ENCODE measurements around the gene NAPSA. TPM values are rescaled to one million over a fixed set of nuclear protein-coding genes. Genes with fewer than 3 reads are reported as not detected.
"Not testable (repeated sequence)": the region's sequence is repeated elsewhere in the genome, so short reads cannot be mapped to it uniquely, and the experiment has no call there.

Gene NAPSA
- total and polyA plus RNA-seq, 10 of the 15 experiments (the other 5 are each of a cell fraction or from before 2014, with no cell fraction given) = 6.7 to 45.4 (median 17.1) TPM

- WGBS (ENCODE audit: insufficient coverage, insufficient replicate concordance, low lambda C conversion rate, missing lambda C conversion rate) = 0% methylated on average over 8 of the region's 8 CpGs
- not testable (repeated sequence) for H3K9ac ChIP-seq (ENCODE audit: control insufficient read depth, insufficient read depth, low read length); H4K20me1 ChIP-seq (ENCODE audit: control insufficient read depth, insufficient read depth); H2AFZ ChIP-seq (ENCODE audit: control insufficient read depth, low read depth, low read length); H3K27me3 ChIP-seq (replicated peaks in 1 of 2; ENCODE audit: control insufficient read depth in 2 of 2, insufficient read depth in 2 of 2, low read length in 1 of 2); H3K9me3 ChIP-seq (replicated peaks; ENCODE audit: control insufficient read depth, insufficient read depth, low read length); H3K4me3 ChIP-seq; H3K36me3 ChIP-seq (ENCODE audit: control insufficient read depth in 2 of 2, insufficient read depth in 2 of 2, low read length in 1 of 2); BruUV-seq (replicated peaks)
- peak; percentile 53 for ATAC-seq
- in situ Hi-C loops (cut with MboI) (loop anchor here (25.0 kb wide), 1 partner anchor 1015 kb away; the partner anchor contains the start of genes CLDND2, ETFB and NKG7), intact Hi-C loops (cut with micrococcal nuclease; ENCODE audit: unreplicated experiment) (loop anchor here (5.0 kb wide), 1 partner anchor 85 kb away; the partner anchor contains the start of gene MYBPC2)
- Histone ChIP-seq H3K27ac (ENCODE audit: control insufficient read depth, insufficient read depth) (peak overlapping the region; percentile 84), H3K4me1 (ENCODE audit: control insufficient read depth, insufficient read depth, low read length) (peaks cover 45% of the 10 kb centered on the region), H3K4me2 (ENCODE audit: control insufficient read depth, insufficient read depth) (peak overlapping the region; percentile 79), H3K79me2 (ENCODE audit: control insufficient read depth, insufficient read depth, low read length) (peaks cover 17% of the 10 kb centered on the region)
- CTCF ChIA-PET = interaction anchor here (1.0 to 3.0 kb wide), 8 partner anchors 10 to 113 kb away, joined by 3 to 15 read pairs (median 4); partner anchors contain the start of gene NAPSA
- SMC1A ChIA-PET (ENCODE audit: uncharacterized antibody, unreplicated experiment) = interaction anchor here (0.9 to 6.9 kb wide), 9 partner anchors 8 to 113 kb away, joined by 3 to 49 read pairs (median 5); partner anchors contain the start of gene KCNC3
- peak; percentile 77 for DNase-seq (ENCODE audit: low read depth, low spot score)
- peak; percentile 7 for FAIRE-seq
- POLR2A ChIA-PET = interaction anchor here (0.5 to 2.0 kb wide), 6 partner anchors 10 to 31 kb away, joined by 4 to 12 read pairs (median 4); no protein-coding TSS in a partner anchor
- RAD21 ChIA-PET (ENCODE audit: unreplicated experiment) = interaction anchor here (1.0 to 2.7 kb wide), 12 partner anchors 11 to 113 kb away, joined by 3 to 18 read pairs (median 4); partner anchors contain the start of genes KCNC3 and NAPSA
- TF ChIP-seq SPI1 (IDR thresholded peaks at IDR 0.05; ENCODE audit: borderline replicate concordance, insufficient read depth, low read depth, low read length) (peak; percentile 85), POU2F2 (IDR thresholded peaks at IDR 0.05; ENCODE audit: borderline replicate concordance, low read depth, low read length) (peak; percentile 30; the same call in 1 of the 3 replicates), RUNX3 (IDR thresholded peaks at IDR 0.05; ENCODE audit: low read length) (peak; percentile 80; the same call in 1 of the 2 replicates), MTA3 (IDR thresholded peaks at IDR 0.05; ENCODE audit: borderline replicate concordance, low read length) (peak; percentile 86; the same call in 1 of the 2 replicates), TAF1 (IDR thresholded peaks at IDR 0.05; ENCODE audit: borderline replicate concordance, low read depth, low read length) (0 out of 2 replicates have a peak, but pooled peaks have one; percentile 8), STAT3 (IDR thresholded peaks at IDR 0.05; ENCODE audit: low read depth, low read length) (peak; percentile 67; the same call in 1 of the 2 replicates), BCL3 (IDR thresholded peaks at IDR 0.05; ENCODE audit: borderline replicate concordance, insufficient read depth, low read depth, low read length, poor library complexity, severe bottlenecking) (peak; percentile 82), CREM (IDR thresholded peaks at IDR 0.05; ENCODE audit: low read depth) (peak; percentile 82), FOXM1 (IDR thresholded peaks at IDR 0.05; ENCODE audit: low read depth, low read length) (peak; percentile 76; the same call in 1 of the 2 replicates), ETV6 (conservative IDR thresholded peaks at IDR 0.05 in 1 of 2, IDR thresholded peaks at IDR 0.05 in 1 of 2; ENCODE audit: borderline replicate concordance in 1 of 2, low read depth in 1 of 2) (peak in 1 of 2 experiments; percentile 97; a peak in 2 of 4 replicates), IKZF2 (IDR thresholded peaks at IDR 0.05) (peak; percentile 91 to 97), BMI1 (IDR thresholded peaks at IDR 0.05; ENCODE audit: borderline replicate concordance) (peak; percentile 80; the same call in 1 of the 2 replicates), TBL1XR1 (IDR thresholded peaks at IDR 0.05; ENCODE audit: low read depth, low read length) (peak; percentile 62; the same call in 1 of the 2 replicates), IKZF1 (conservative IDR thresholded peaks at IDR 0.05) (peak; percentile 85), EED (IDR thresholded peaks at IDR 0.05; ENCODE audit: low read depth) (peak; percentile 84), FOXK2 (IDR thresholded peaks at IDR 0.05) (peak; percentile 16; the same call in 1 of the 2 replicates), CBFB (IDR thresholded peaks at IDR 0.05; ENCODE audit: low read depth) (0 out of 2 replicates have a peak, but pooled peaks have one; percentile 21), EP300 (IDR thresholded peaks at IDR 0.05; ENCODE audit: borderline replicate concordance in 1 of 2, control insufficient read depth in 1 of 2, low read depth in 2 of 2, low read length in 2 of 2) (peak; percentile 34 to 82; a peak in 2 of 4 replicates), DPF2 (IDR thresholded peaks at IDR 0.05) (peak; percentile 96), MTA2 (IDR thresholded peaks at IDR 0.05; ENCODE audit: low read depth) (peak; percentile 92), TCF7 (IDR thresholded peaks at IDR 0.05; ENCODE audit: borderline replicate concordance) (peak; percentile 78), BACH1 (IDR thresholded peaks at IDR 0.05; ENCODE audit: borderline replicate concordance) (peak; percentile 81)
- TF ChIP-seq, protein P1, sequence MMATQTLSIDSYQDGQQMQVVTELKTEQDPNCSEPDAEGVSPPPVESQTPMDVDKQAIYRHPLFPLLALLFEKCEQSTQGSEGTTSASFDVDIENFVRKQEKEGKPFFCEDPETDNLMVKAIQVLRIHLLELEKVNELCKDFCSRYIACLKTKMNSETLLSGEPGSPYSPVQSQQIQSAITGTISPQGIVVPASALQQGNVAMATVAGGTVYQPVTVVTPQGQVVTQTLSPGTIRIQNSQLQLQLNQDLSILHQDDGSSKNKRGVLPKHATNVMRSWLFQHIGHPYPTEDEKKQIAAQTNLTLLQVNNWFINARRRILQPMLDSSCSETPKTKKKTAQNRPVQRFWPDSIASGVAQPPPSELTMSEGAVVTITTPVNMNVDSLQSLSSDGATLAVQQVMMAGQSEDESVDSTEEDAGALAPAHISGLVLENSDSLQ (IDR thresholded peaks at IDR 0.05) = peak; percentile 75
Measured at GRCh38 chr19:50347089-50347581, 18.3 kb downstream of the NAPSA start.

Data from GM12878 (cell line).